ENCODE measurements around the gene SIX5. TPM values are rescaled to one million over a fixed set of nuclear protein-coding genes. Genes with fewer than 3 reads are reported as not detected.

SIX5 gene
- total RNA-seq, 1 donor from 2014 or later = 21.9 TPM

GRCh38 chr19:45777395-45777961 is 8.4 kb upstream of the SIX5 start:
- H3K4me1 Mint-ChIP-seq (ENCODE audit: unreplicated experiment) = peaks cover 12% of the 10 kb centered on the region

GRCh38 chr19:45774765-45775164 is 5.7 kb upstream of the SIX5 start:
- TF ChIP-seq CTCF (IDR thresholded peaks at IDR 0.05; ENCODE audit: unreplicated experiment) = no peak
- peaks cover 31% of the 10 kb centered on the region for H3K27me3 Mint-ChIP-seq (ENCODE audit: unreplicated experiment)
- H3K27ac Mint-ChIP-seq (ENCODE audit: unreplicated experiment) = no peak overlapping the region
- peaks cover 41% of the 10 kb centered on the region for H3K36me3 Mint-ChIP-seq (ENCODE audit: low read depth, unreplicated experiment)
- peaks cover 15% of the 10 kb centered on the region for H3K4me1 Mint-ChIP-seq (ENCODE audit: unreplicated experiment)
- no peaks in the 10 kb centered on the region for H3K9me3 Mint-ChIP-seq (ENCODE audit: unreplicated experiment)
- DNase-seq (ENCODE audit: low spot score) = no peak
- H3K4me3 Mint-ChIP-seq (ENCODE audit: unreplicated experiment) = peak overlapping the region; percentile 47

More at GRCh38 chr19:45777395-45777961, 8.4 kb upstream of the SIX5 start:
- no peak for TF ChIP-seq CTCF (IDR thresholded peaks at IDR 0.05; ENCODE audit: unreplicated experiment)
- DNase-seq (ENCODE audit: low spot score) = no peak
- peaks cover 20% of the 10 kb centered on the region for H3K27me3 Mint-ChIP-seq (ENCODE audit: unreplicated experiment)
- H3K36me3 Mint-ChIP-seq (ENCODE audit: low read depth, unreplicated experiment) = peaks cover 35% of the 10 kb centered on the region
- no peak overlapping the region for H3K27ac Mint-ChIP-seq (ENCODE audit: unreplicated experiment)
- H3K4me3 Mint-ChIP-seq (ENCODE audit: unreplicated experiment) = no peak overlapping the region
- H3K9me3 Mint-ChIP-seq (ENCODE audit: unreplicated experiment) = no peaks in the 10 kb centered on the region

- Mint-ChIP-seq H3K27me3 (ENCODE audit: unreplicated experiment) (peaks cover 28% of the 10 kb centered on the region), H3K27ac (ENCODE audit: unreplicated experiment) (no peak overlapping the region), H3K4me1 (ENCODE audit: unreplicated experiment) (peaks cover 9% of the 10 kb centered on the region)
Measured at GRCh38 chr19:45773384-45773783, 4.3 kb upstream of the SIX5 start.

GRCh38 chr19:45772912-45773311 is 3.9 kb upstream of the SIX5 start:
- no peak overlapping the region for H3K27ac Mint-ChIP-seq (ENCODE audit: unreplicated experiment)
- H3K9me3 Mint-ChIP-seq (ENCODE audit: unreplicated experiment) = no peaks in the 10 kb centered on the region
- peaks cover 28% of the 10 kb centered on the region for H3K27me3 Mint-ChIP-seq (ENCODE audit: unreplicated experiment)
- no peak for TF ChIP-seq CTCF (IDR thresholded peaks at IDR 0.05; ENCODE audit: unreplicated experiment)
- no peak overlapping the region for H3K4me3 Mint-ChIP-seq (ENCODE audit: unreplicated experiment)
- DNase-seq (ENCODE audit: low spot score) = no peak
- peaks cover 9% of the 10 kb centered on the region for H3K4me1 Mint-ChIP-seq (ENCODE audit: unreplicated experiment)
- H3K36me3 Mint-ChIP-seq (ENCODE audit: low read depth, unreplicated experiment) = peaks cover 28% of the 10 kb centered on the region

More at GRCh38 chr19:45773384-45773783, 4.3 kb upstream of the SIX5 start:
- Mint-ChIP-seq H3K36me3 (ENCODE audit: low read depth, unreplicated experiment) (peaks cover 31% of the 10 kb centered on the region), H3K9me3 (ENCODE audit: unreplicated experiment) (no peaks in the 10 kb centered on the region), H3K4me3 (ENCODE audit: unreplicated experiment) (no peak overlapping the region)
- TF ChIP-seq CTCF (IDR thresholded peaks at IDR 0.05; ENCODE audit: unreplicated experiment) = no peak
- DNase-seq (ENCODE audit: low spot score) = no peak

GRCh38 chr19:45772130-45772840 is 3.2 kb upstream of the SIX5 start:
- H3K4me3 Mint-ChIP-seq (ENCODE audit: unreplicated experiment) = peak overlapping the region; percentile 75
- H3K9me3 Mint-ChIP-seq (ENCODE audit: unreplicated experiment) = no peaks in the 10 kb centered on the region
- H3K4me1 Mint-ChIP-seq (ENCODE audit: unreplicated experiment) = peaks cover 9% of the 10 kb centered on the region
- H3K27me3 Mint-ChIP-seq (ENCODE audit: unreplicated experiment) = peaks cover 26% of the 10 kb centered on the region
- TF ChIP-seq CTCF (IDR thresholded peaks at IDR 0.05; ENCODE audit: unreplicated experiment) = no peak
- H3K36me3 Mint-ChIP-seq (ENCODE audit: low read depth, unreplicated experiment) = peaks cover 24% of the 10 kb centered on the region
- H3K27ac Mint-ChIP-seq (ENCODE audit: unreplicated experiment) = peak overlapping the region; percentile 13
- DNase-seq (ENCODE audit: low spot score) = no peak
